ENCODE measurements around the gene PRKCH.

- TF ChIP-seq CTCF (IDR thresholded peaks at IDR 0.05; ENCODE audit: extremely low read depth in 1 of 2, insufficient read depth in 1 of 2, low read depth in 1 of 2, low read length in 2 of 2) (no peak), POLR2AphosphoS5 (IDR thresholded peaks at IDR 0.05; ENCODE audit: insufficient read depth, low read depth, low read length) (no peak)
These were observed 37.3 kb downstream of the PRKCH start for GRCh38 chr14:61358554-61359226.
